ENCODE data around the gene BMP7.
"Not testable (repeated sequence)": the region's sequence is repeated elsewhere in the genome, so short reads cannot be mapped to it uniquely, and the experiment has no call there.

Gene BMP7

GRCh38 chr20:57265336-57265996 lies 975 bp downstream of the BMP7 start:
- DNase-seq (ENCODE audit: low read depth): no peak

- DNase-seq (ENCODE audit: low read depth): not testable (repeated sequence)
Measured at GRCh38 chr20:57264908-57265335, 1.5 kb downstream of the BMP7 start.

- DNase-seq (ENCODE audit: low read depth): no peak
Measured at GRCh38 chr20:57263801-57264792, 2.3 kb downstream of the BMP7 start.

- no peak for DNase-seq (ENCODE audit: low read depth)
Measured at GRCh38 chr20:57262784-57263609, 3.4 kb downstream of the BMP7 start.

- DNase-seq (ENCODE audit: low read depth): no peak
Measured at GRCh38 chr20:57262301-57262700, 4.1 kb downstream of the BMP7 start.

GRCh38 chr20:57261457-57262251 lies 4.8 kb downstream of the BMP7 start:
- no peak for DNase-seq (ENCODE audit: low read depth)

GRCh38 chr20:57260934-57261333 lies 5.5 kb downstream of the BMP7 start:
- no peak for DNase-seq (ENCODE audit: low read depth)

- DNase-seq (ENCODE audit: low read depth): no peak
Measured at GRCh38 chr20:57259938-57260921, 6.2 kb downstream of the BMP7 start.

GRCh38 chr20:57259121-57259937 lies 7.1 kb downstream of the BMP7 start:
- no peak for DNase-seq (ENCODE audit: low read depth)

- no peak for DNase-seq (ENCODE audit: low read depth)
Measured at GRCh38 chr20:57257701-57258453, 8.6 kb downstream of the BMP7 start.

GRCh38 chr20:57256908-57257307 lies 9.5 kb downstream of the BMP7 start:
- DNase-seq (ENCODE audit: low read depth): no peak

- no peak for DNase-seq (ENCODE audit: low read depth)
Measured at GRCh38 chr20:57256205-57256604, 10.2 kb downstream of the BMP7 start.

GRCh38 chr20:57255183-57255582 lies 11.3 kb downstream of the BMP7 start:
- no peak for DNase-seq (ENCODE audit: low read depth)

- DNase-seq (ENCODE audit: low read depth): no peak
Measured at GRCh38 chr20:57252559-57253162, 13.8 kb downstream of the BMP7 start.

GRCh38 chr20:57251949-57252348 lies 14.5 kb downstream of the BMP7 start:
- no peak for DNase-seq (ENCODE audit: low read depth)

GRCh38 chr20:57251344-57251743 lies 15.1 kb downstream of the BMP7 start:
- no peak for DNase-seq (ENCODE audit: low read depth)

GRCh38 chr20:57250607-57251343 lies 15.7 kb downstream of the BMP7 start:
- no peak for DNase-seq (ENCODE audit: low read depth)

All from stimulated activated CD8-positive, alpha-beta memory T cell treated with anti-CD3 and anti-CD28 coated beads, Interleukin-7, amount 100 ng/mL, for 24 hours (primary cell).